PC-9 (cell line): ENCODE measurements around the gene HECTD1. TPM values are rescaled to one million over a fixed set of nuclear protein-coding genes. Genes with fewer than 3 reads are reported as not detected.
"Not testable (repeated sequence)": the region's sequence is repeated elsewhere in the genome, so short reads cannot be mapped to it uniquely, and the experiment has no call there.

ENCODE experiments used
- BruUV-seq: library from RNA; stranded (reverse); fragments of 400-500 nt; replicated peaks from 2 replicates; lab custom pipeline; 2021; lab: Mats Ljungman, UMichigan
- CTCF ChIA-PET: fragments of 300-600 bp; sonication (Branson Sonifier 250); formaldehyde crosslinking; loops from one replicate; lab custom pipeline; 2022; ENCODE audit warnings: antibody characterized with exemption; lab: Charles Lee
- POLR2A ChIA-PET: fragments of 300-600 bp; sonication (Branson Sonifier 250); formaldehyde crosslinking; loops from one replicate; lab custom pipeline; 2022; ENCODE audit warnings: antibody characterized with exemption; ENCODE audit not compliant: unreplicated experiment; lab: Charles Lee
- DNase-seq, 2 experiments: peaks; one replicate each; pipeline versions ENCODE4 v3.0.0 to v3.0.0-alpha.2; 2015 to 2022; ENCODE audit warnings: mixed read lengths in 1 of 2
- H2AFZ ChIP-seq: fragments of 200-600 bp; sonication (generic); 2 replicates; pipeline ENCODE4 v1.8.1; 2017; ENCODE audit warnings: antibody characterized with exemption
- H3F3A ChIP-seq: fragments of 200-600 bp; sonication (generic); 2 replicates; pipeline ENCODE4 v1.8.1; 2017; ENCODE audit warnings: antibody characterized with exemption, mild to moderate bottlenecking, low read depth; ENCODE audit not compliant: insufficient read depth
- H3K27ac ChIP-seq: fragments of 200-600 bp; sonication (generic); 2 replicates; pipeline ENCODE4 v1.6.1; 2016; ENCODE audit warnings: mixed run types
- H3K27me3 ChIP-seq: fragments of 200-600 bp; sonication (generic); 2 replicates; pipeline ENCODE4 v1.6.1; 2016; ENCODE audit warnings: low read depth, mixed run types; ENCODE audit not compliant: insufficient read depth
- H3K36me3 ChIP-seq: fragments of 200-600 bp; sonication (generic); 2 replicates; pipeline ENCODE4 v1.6.1; 2016; ENCODE audit warnings: low read depth, mixed run types
- H3K4me1 ChIP-seq: fragments of 200-600 bp; sonication (generic); replicated peaks from 2 replicates; pipeline ENCODE4 v1.6.1; 2016; ENCODE audit warnings: mixed run types; ENCODE audit not compliant: insufficient read depth
- H3K4me2 ChIP-seq: fragments of 200-600 bp; sonication (generic); 2 replicates; pipeline ENCODE4 v1.6.1; 2017; ENCODE audit warnings: mixed run types
- H3K4me3 ChIP-seq: fragments of 200-600 bp; sonication (generic); 2 replicates; pipeline ENCODE4 v1.6.1; 2016; ENCODE audit warnings: mixed run types
- H3K79me2 ChIP-seq: fragments of 200-600 bp; sonication (generic); 2 replicates; pipeline ENCODE4 v1.6.1; 2017; ENCODE audit warnings: low read depth, mixed run types
- H3K9me2 ChIP-seq: fragments of 200-600 bp; sonication (generic); 2 replicates; pipeline ENCODE4 v1.8.1; 2017; ENCODE audit warnings: mild to moderate bottlenecking; ENCODE audit not compliant: insufficient read depth
- H3K9me3 ChIP-seq: fragments of 200-600 bp; sonication (generic); 2 replicates; pipeline ENCODE4 v1.8.1; 2016; ENCODE audit warnings: low read depth; ENCODE audit not compliant: insufficient read depth
- H4K20me1 ChIP-seq: fragments of 200-600 bp; sonication (generic); 2 replicates; pipeline ENCODE4 v1.8.1; 2017; ENCODE audit not compliant: insufficient read depth
- CTCF ChIP-seq: fragments of 200-600 bp; sonication (generic); conservative IDR thresholded peaks from 2 replicates; pipeline ENCODE4 v1.6.1; 2017; ENCODE audit warnings: mixed run types, antibody characterized with exemption, mild to moderate bottlenecking, moderate library complexity
- EZH2 ChIP-seq: fragments of 200-600 bp; sonication (generic); IDR thresholded peaks from 2 replicates; pipeline ENCODE4 v1.8.0; 2017; ENCODE audit warnings: antibody characterized with exemption, low read depth
- intact Hi-C: fragments of 100-400 bp; cut with micrococcal nuclease; formaldehyde crosslinking; loops from one replicate; pipeline ENCODE4 v1.10.0; 2022; ENCODE audit not compliant: unreplicated experiment
- total RNA-seq: library from RNA; stranded (reverse); gene quantifications from 2 replicates; pipeline ENCODE4 v1.2.3, GENCODE V29; 2021

The HECTD1 gene
- total RNA-seq, 1 experiment from 2014 or later = 93.9 TPM

- H3K4me2 ChIP-seq = no peak overlapping the region
- TF ChIP-seq EZH2 (no peak), CTCF (no peak)
Observed at GRCh38 chr14:31069343-31069742, 138.2 kb downstream of the HECTD1 start.

GRCh38 chr14:31068235-31068634 is 139.4 kb downstream of the HECTD1 start:
- H3K36me3 ChIP-seq = no peaks in the 10 kb centered on the region
- H3K4me1 ChIP-seq = no peaks in the 10 kb centered on the region
- CTCF ChIA-PET = interaction anchor here (0.6 kb wide), 1 partner anchor 217 kb away, joined by 4 read pairs; no protein-coding TSS in a partner anchor
- intact Hi-C loops = no loop called here
- H3K4me3 ChIP-seq = no peak overlapping the region
- H3K79me2 ChIP-seq = no peaks in the 10 kb centered on the region
- H3K27ac ChIP-seq = no peak overlapping the region
- H3F3A ChIP-seq = no peaks in the 10 kb centered on the region
- POLR2A ChIA-PET = no interaction called here
- no peaks in the 10 kb centered on the region for H3K9me2 ChIP-seq
- TF ChIP-seq EZH2 (no peak), CTCF (no peak)
- no peaks in the 10 kb centered on the region for H3K27me3 ChIP-seq
- H3K4me2 ChIP-seq = no peak overlapping the region
- no peaks in the 10 kb centered on the region for H3K9me3 ChIP-seq
- DNase-seq = no peak
- H4K20me1 ChIP-seq = no peaks in the 10 kb centered on the region
- BruUV-seq = no TSS peak
- no peak overlapping the region for H2AFZ ChIP-seq

More at GRCh38 chr14:31069343-31069742, 138.2 kb downstream of the HECTD1 start:
- ChIA-PET POLR2A (no interaction called here), CTCF (no interaction called here)
- no peaks in the 10 kb centered on the region for H3K27me3 ChIP-seq
- no peaks in the 10 kb centered on the region for H4K20me1 ChIP-seq
- H3K27ac ChIP-seq = no peak overlapping the region
- no peaks in the 10 kb centered on the region for H3K9me3 ChIP-seq
- no peaks in the 10 kb centered on the region for H3K79me2 ChIP-seq
- BruUV-seq = no TSS peak
- DNase-seq = no peak
- no peak overlapping the region for H3K4me3 ChIP-seq
- no peak overlapping the region for H2AFZ ChIP-seq
- H3K9me2 ChIP-seq = no peaks in the 10 kb centered on the region
- intact Hi-C loops = no loop called here
- no peaks in the 10 kb centered on the region for H3F3A ChIP-seq
- no peaks in the 10 kb centered on the region for H3K4me1 ChIP-seq
- H3K36me3 ChIP-seq = no peaks in the 10 kb centered on the region

- H2AFZ ChIP-seq, H3K36me3 ChIP-seq, DNase-seq, H3K27me3 ChIP-seq, POLR2A ChIA-PET, H3K4me3 ChIP-seq, BruUV-seq, CTCF ChIA-PET, H3F3A ChIP-seq, H3K9me2 ChIP-seq, H3K9me3 ChIP-seq, H3K4me2 ChIP-seq, H3K79me2 ChIP-seq, H3K27ac ChIP-seq, H4K20me1 ChIP-seq, intact Hi-C loops: not testable (repeated sequence)
- peaks cover 12% of the 10 kb centered on the region for H3K4me1 ChIP-seq
Observed at GRCh38 chr14:31062908-31063307, 144.7 kb downstream of the HECTD1 start.

GRCh38 chr14:31060253-31060875 is 147.2 kb downstream of the HECTD1 start:
- peaks cover 12% of the 10 kb centered on the region for H3K4me1 ChIP-seq
- TF ChIP-seq CTCF (no peak), EZH2 (no peak)
- H3K9me2 ChIP-seq = no peaks in the 10 kb centered on the region
- H3F3A ChIP-seq = no peaks in the 10 kb centered on the region; the same call in 1 of the 2 replicates
- H3K9me3 ChIP-seq = no peaks in the 10 kb centered on the region
- no TSS peak for BruUV-seq
- no peak for DNase-seq
- H3K79me2 ChIP-seq = no peaks in the 10 kb centered on the region
- no peaks in the 10 kb centered on the region for H3K36me3 ChIP-seq
- no peaks in the 10 kb centered on the region for H4K20me1 ChIP-seq
- intact Hi-C loops = no loop called here
- H2AFZ ChIP-seq = no peak overlapping the region
- ChIA-PET POLR2A (no interaction called here), CTCF (interaction anchor here (0.9 kb wide), 1 partner anchor 37 kb away, joined by 3 read pairs; no protein-coding TSS in a partner anchor)
- no peak overlapping the region for H3K4me2 ChIP-seq
- no peak overlapping the region for H3K4me3 ChIP-seq
- H3K27ac ChIP-seq = no peak overlapping the region
- no peaks in the 10 kb centered on the region for H3K27me3 ChIP-seq
